HG03378 (cell line): ENCODE results near the gene MFAP3L.
"Not testable (repeated sequence)": the region's sequence is repeated elsewhere in the genome, so short reads cannot be mapped to it uniquely, and the experiment has no call there.

Experiments
- ATAC-seq: cut with Tn5 transposase; IDR thresholded peaks from one replicate; pipeline ENCODE4 v1.9.1; 2021; ENCODE audit warnings: mild to moderate bottlenecking, moderate library complexity; ENCODE audit not compliant: unreplicated experiment

MFAP3L gene

DNA sequence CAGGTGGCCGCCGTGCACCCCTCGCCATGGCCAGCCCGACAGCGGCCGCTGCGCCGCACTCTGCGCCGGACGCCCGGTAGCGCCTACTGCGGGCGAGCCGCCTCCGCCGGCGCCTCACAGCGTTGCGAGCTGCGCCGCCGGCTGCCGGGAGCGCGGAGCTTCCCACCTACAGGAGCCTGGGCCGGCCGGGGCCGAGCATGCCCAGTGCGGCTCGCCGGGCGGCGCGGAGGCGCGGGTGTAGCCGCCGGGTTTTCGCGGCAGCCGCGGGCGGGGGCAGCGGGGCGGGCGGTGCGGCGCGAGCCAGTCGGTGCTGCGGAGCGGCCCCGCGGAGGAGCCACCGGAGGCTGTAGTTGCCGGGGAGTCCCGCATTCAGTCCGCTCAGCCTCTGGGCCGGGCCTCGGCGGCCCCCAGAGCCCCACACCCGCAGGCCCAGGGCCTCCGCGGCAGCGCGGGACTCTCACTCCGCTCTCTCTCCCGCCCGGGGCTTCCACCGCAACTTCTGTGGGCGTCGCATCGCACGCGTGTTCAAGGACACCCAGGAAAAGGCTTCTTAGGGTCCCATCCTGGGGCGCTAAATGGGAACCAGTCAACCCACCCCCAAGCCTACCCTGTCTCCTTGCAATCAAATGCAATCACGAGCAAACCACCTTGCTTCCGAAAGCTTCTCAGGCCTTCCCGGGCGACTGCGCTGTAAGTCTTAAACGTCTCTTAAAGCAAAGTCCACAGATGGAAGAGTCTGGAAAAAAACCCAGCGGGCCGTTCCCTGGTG is at the start of gene MFAP3L:
MFAP3L (minus strand) TSS at position 143 of the 769 bp plus-strand sequence. CDS start 20,518 bp downstream, outside the sequence.
- ATAC-seq, result peak; percentile 66

DNA sequence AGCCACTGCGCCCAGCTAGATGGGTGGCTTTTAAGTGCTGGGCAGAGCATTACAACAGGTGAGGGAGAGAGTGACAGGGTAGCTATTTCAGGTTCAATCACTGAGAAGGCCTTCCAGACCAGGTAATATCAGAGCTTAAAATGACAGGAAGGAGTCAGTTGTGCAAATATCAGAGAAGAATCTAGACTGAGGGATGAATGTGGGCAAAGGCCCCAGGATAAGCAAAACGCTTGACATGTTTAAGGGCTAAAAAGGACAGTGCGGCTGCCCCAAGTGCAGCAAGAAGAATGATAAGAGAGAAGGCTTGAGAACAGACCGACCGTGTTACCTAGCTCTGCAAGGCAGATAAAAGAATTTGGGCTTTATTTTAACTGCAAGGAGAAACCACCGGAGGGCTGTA is 45.0 kb upstream of the MFAP3L start:
- ATAC-seq, result no peak

DNA sequence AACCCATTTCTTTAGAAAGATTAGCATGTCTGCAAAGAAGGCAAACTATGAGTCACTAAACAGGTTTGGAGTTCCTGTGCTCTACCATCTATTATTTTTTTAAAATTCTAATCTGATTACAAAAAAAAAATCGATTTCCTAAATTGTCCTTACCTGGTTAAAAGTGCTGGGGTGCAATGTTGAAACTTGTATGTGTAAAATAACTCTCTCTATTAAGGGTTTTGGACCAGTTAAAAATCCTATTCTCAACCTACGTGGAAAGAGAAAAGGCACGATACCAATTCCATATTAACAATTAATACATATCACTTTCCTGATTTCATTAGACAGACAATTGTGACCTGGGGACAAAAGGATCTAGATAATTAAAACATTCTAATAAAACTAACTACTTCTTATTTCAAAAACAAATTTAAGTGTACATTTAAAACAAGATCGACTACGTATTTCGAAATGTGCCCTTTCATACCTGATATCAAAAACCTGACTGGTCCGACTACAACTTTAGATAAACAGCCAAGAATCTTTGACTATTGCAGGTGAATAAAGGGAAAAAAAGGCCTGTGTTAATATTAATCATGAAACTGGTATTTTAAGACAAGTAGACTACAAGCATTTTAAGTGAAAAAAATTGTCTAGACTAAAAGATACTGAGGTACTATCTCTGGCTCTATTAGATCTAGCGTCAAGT is 42.4 kb upstream of the MFAP3L start:
- no peak for ATAC-seq

DNA sequence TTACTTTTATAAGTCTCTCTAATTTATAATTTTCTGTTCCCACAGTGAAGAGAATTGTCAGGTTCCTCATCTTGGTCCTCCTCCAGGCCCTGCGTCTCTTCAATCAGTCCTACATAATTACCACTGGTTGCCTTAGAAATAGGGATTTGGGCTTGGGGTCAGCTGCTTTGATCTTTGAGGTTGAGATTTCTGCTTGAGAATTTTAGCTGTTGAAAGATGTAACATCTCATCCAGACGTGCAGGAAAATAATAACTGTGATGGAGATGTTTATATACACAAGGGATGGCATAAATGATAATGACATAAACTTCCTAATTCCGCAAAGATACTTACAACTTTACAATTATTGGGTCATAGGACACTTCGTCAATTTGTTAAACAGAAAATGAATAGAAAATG is 33.2 kb upstream of the MFAP3L start:
- ATAC-seq, result no peak

DNA sequence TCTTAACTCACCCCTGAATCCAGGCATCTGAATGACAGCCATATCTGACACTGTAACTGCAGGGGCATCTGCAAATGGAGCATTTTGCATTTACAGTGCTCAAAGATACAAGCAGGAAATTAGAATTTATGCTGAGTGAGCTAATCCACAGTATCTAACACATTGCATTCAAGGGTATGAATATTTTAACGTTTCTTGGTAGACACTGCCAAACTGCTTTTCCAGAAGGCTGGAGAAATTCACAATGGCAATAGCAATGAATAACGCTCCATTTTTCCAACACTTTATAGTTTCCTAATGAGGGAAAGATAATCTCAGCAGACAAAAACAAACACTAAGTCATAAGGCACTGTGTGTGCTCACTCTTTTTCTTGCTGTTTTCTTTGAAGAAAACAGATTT is 32.6 kb upstream of the MFAP3L start:
- ATAC-seq, result no peak

DNA sequence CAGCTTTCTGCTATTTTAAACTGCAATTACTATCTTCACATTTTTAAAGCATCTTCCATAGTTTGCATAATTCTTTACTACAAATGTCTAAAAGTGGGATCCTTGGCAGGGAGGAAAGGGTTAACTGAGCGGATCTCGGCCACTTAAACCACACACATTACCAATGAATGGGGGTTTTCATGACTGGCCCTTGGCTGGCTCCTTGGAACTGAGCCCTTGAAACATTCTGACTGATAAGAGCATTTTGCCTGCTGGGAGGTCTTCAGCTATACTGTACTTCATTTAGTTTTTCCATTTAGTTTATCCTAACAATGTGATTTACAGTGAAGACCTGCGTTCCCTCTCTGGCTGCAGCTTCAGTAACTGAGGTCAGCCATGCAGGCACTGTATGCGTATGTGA is 31.7 kb upstream of the MFAP3L start:
- ATAC-seq, result no peak

DNA sequence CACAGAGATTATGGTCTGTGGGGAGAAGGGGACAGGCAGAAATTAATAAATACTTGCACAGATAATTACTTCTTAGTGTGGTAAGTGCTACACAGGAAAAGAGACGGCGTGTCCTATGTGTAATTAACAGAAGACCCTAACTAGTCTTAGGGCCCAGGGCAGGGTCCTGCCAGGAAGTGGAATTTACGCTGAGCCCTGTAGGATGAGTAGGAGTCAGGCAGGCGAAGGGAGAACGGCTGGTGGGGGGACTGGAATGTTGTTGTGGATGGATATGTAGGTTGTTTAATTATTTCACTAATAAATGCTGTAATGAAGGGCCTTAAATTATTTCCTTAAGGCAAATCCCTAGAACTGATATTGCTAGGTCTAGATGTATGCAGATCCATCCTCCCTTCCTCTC is 26.7 kb upstream of the MFAP3L start:
- no peak for ATAC-seq

DNA sequence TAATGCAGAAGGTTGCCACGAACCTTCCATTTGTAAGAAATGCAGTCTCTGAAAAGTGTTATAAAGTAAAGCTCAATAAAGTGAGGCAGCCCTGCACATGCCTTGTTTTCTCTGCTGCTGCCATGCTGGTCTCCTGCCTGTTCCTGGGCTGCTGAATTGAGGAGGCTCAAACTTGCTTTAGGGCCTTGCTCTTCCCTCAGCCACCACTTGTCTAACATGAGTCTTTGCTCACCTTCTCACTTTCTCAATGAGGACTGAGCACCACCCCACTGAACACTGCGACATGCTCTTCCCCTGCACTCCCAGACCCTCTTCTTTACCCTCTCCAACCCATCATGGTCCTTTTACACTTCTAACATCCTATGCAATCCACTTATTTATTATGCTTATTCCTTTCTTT is 25.2 kb upstream of the MFAP3L start:
- ATAC-seq, result no peak

DNA sequence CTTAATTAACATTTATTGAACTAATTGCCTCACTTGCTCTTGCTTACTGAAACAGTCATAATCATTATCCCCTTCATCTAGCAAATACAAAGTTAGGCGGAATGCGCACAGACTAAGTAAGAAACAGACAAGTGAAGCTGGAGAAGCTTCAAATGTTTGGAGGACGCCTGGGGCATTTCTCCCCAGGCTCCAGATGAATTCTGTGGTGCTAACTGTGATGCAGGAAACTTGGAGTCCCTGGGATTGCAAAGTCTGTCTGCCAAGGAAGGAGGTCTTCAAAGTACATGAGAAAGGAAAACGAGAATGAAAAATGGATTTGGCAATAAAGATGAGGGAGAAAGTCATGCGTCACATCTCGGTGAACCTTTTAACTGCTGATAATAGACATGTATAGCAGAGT is 23.6 kb upstream of the MFAP3L start:
- no peak for ATAC-seq

DNA sequence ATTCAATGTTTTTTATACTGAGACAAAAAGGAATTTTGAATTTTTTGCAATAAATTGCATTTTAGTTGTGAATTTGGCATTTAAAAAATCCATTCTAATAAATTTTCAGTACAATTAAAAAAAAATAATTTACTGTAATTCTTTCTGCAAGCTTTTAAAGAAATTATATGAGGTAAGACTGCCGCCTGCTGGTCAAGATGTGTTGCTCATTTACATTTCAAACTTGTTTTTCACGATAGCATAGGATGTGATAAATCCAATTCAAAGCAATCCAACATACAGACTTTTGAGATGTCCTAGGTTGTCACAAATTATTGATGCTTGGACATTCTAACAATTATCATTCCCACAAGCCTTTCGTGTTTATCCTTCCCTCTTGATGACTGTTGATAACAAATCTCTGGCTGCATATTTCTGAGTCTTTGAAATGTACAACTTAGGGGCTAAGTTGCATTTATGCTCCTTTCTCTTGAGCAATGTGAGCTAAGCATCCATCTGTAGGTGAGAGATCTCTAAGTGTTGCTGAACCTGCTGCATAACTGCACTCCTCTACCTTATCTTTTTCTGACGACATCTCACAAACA is 21.7 kb upstream of the MFAP3L start:
- ATAC-seq, result no peak

DNA sequence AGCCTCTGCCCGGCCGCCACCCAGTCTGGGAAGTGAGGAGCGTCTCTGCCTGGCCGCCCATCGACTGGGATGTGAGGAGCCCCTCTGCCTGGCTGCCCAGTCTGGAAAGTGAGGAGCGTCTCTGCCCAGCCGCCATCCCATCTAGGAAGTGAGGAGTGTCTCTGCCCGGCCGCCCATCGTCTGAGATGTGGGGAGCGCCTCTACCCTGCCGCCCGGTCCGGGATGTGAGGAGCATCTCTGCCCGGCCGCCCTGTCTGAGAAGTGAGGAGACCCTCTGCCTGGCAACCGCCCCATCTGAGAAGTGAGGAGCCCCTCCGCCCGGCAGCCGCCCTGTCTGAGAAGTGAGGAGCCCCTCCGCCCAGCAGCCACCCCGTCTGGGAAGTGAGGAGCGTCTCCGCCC is 20.0 kb upstream of the MFAP3L start:
- ATAC-seq, result not testable (repeated sequence)

DNA sequence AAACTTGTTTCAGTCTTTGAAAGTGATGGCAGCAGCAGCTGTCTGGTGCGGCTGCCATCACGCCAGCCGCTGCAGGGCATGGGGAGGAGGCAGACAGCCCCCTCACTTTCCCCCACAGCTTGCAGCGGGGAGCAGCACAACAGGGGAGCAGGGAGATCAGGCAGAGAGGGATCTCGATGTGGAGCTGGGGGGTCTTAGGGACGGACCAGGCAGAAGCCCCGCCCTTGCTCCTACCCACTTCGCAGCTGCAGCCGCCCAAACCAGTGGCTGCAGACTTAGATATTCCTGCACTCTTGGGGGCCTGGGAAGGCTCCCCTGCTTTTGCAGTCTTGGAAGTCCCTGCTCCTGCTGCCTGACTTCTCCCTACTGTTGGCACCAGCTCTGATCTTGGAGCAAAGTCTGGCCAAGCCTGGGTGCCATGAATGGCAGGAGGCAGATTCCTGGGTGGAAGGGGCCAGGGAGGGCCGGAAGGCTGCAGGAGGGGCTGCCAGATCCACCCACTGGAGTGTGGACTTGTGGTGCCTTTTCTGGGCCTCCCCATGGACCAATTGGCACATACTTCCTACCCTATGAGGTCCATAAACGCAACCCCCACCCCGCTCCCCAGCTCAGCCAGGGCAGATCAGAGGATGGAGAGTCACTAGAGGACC is 14.0 kb upstream of the MFAP3L start:
- ATAC-seq, result no peak

DNA sequence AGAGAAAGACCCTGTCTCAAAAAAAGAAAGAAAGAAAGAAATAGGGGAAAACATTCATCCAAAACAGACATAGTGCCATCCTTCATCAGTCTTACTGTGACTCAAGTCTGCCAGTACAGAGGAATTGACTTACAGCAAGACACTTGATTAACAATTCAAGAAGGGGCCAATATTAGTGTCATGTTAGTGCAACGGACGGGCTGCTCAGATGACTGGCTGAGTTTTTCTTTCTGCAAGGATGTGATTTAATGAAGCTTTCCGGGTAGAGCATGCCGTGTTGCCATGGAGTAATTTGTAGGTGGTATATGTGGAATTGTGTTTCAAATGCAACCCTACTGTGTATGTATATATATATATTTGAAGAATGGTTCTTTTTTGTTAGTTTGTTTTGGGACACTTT is 12.6 kb upstream of the MFAP3L start:
- no peak for ATAC-seq

DNA sequence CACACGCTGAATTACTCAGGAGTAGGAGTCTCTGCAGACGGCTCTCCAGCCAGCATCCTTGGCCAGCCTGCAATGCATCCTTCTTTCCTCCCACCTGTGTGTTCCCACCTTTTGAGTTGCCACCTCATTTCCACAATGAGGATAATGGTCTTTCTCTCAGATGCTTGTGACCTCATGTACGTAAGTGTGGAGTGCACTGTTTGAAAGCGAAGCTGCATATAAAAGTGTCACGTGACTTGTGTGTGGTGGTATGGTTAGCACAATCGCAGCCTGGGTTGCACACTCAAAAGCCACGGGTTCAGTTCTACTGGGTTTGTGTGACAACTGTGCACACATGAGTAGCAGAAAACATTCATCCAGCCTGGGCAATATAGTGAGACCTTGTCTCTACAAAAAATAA is 12.0 kb upstream of the MFAP3L start:
- ATAC-seq, result no peak

DNA sequence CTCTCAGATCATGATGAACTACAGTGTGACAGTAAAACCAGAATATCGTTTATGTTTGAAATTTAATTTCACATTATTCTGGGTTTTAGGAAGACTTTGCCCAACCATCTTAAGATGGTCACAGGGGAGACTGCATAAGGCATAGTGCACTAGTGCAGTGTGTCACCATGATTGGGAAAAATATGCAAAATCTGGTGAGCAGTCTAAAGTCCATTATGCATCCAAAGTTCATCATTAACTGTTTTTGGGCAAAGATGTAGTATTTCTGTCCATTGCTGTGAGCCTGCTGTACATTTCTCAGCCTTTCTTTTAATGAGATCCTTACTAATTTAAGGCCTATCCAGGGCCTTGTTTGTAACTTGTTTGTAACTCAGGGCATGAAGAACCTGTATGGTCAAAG is 11.3 kb upstream of the MFAP3L start:
- ATAC-seq, result no peak

DNA sequence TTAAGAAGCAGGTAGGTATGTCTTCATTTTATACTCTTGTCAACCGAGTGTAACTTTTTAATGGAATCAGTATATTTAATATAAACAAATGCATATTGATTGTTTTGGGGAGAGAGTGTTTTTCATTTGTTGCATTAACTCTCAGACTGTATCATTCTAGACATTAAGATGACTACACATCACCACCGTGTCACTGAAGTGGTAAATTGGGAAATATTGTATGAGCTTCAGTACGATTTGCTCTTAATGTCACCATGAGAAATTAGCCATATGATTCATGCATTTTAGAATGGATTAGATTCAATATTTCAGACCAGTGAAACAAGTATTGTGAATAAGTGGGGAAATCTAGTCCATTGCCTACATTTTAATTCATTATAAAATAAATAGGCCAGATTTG is 9.7 kb upstream of the MFAP3L start:
- ATAC-seq, result no peak

DNA sequence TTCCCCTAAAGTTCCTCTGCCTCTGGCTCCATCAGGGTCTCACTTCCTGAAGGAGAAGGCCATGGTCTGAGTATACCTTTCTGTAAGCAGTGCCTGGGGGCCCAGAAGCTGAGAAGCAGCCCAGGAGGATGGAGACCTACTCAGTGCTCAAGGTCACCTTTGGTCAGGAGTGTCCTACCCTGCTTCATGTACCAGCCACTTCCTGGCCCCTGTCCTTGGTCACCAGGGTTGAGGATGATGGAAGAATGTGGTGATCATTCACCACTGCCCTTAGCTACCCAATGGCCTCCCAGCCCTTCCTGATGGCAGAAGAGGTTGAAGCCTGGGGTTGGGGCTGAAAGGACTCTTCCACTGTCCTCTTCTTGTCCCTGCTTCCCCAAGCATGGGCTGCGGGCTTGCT is 9.0 kb upstream of the MFAP3L start:
- ATAC-seq, result no peak

DNA sequence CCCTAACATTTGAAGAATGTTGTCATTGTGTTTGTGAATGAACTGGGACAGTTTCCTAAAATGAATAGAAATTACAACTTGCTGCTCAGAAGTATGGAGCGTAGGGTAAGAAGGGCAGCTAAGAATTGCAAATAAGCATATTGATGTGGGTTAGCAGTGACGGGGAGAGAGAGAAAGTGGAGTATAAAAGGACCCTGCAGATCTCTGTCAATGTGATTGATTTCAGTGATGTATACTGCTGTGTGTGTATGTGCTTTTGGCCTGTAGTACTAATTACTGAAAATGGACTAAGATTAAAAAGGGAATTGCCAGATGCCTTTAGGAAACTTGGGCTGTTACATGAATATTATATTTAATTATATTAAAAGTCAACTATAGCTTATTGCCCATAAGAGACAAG is 7.8 kb upstream of the MFAP3L start:
- ATAC-seq, result no peak

DNA sequence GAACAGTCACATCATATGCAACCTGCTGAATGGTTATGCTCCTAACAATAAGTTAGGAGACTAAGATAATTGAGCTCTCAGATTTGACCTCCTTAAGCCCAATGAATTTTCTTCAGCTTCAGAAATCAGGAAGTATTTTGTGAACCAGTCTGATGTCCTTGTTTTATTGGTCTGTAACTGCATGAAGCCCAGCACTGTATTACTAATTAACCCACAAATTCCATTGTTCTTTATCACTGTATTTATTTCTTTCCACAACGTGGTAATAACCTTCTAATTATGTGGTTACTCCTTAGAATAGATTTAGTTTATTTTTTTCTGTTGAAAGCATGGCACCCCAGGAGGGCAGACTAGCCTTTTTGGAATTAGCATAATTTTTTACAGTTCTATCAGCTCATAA is 3.9 kb upstream of the MFAP3L start:
- ATAC-seq, result no peak

DNA sequence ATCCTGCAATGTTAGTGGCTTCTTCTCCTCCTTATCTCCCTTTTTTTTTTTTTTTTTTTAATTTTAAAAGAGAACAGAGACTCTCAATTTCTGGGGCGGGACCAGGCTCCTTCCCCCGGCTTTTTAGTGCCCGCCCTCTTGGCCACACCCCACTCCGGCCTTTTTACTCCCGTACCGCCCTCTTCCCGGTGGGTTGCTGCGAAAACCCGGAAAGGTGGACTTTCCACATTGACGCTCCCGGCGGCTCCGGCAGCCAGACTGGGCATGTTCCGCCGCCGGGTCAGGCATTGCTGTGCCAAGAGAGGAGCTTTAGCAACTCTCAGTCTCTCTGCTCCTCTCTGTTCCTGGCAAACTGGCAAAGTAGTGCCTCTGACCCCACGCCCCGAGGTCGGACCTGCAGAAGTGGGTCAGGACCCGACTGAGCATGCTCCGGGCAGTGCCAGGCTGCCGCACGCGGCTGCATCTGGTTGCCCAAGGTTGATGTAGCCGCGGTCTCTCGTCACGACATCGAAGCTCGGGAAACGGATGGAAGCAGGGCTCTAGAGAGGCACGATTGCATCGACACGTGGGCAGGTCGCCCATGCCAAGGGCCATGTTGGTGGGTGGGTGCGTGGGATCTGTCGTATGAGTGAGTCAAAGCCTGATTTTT is 1.1 kb upstream of the MFAP3L start:
- ATAC-seq, result peak; percentile 77

DNA sequence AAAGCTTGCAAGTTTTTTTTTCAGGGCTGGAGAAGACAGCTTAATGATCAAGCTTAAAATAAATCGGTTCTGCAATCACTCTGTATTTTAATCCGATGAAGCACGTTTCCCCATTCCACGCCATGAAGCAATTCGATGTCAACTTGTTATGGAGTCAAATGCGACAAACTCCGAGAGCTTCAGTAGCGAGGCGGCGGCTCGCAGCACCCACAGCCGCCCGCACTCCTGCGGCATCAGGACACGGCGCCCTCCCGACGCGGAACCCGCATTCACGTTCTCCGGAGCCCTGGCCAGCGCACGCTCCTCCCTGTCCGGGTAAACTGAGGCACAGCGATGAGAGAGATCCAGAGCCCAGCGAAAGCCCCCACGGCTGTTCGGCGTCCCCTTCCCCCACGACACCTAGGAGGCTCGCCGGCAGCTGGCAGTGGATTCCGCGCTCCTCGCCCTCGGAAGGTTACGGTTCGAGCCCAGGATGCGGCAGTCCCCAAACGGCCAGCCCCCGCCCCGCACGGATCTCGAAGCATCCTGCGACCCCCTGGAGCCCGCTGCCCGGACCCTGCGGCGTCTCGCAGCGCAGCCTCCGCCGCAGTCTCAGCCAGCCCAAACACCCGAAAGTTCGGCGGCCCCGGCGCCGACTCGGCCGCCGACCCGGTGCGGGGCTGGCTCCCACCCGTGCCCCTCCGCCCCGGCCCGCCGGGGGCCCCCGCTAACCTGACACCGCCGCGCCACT is 507 bp downstream of the MFAP3L start:
- ATAC-seq, result no peak
